Embryonic facial prominence (tissue), 1 donor: ENCODE results near the gene USP40.

Source experiments
- DNase-seq: peaks from one replicate; pipeline ENCODE4 v3.0.0-alpha.2; 2016; ENCODE audit errors: extremely low spot score

Gene USP40

GRCh38 chr2:233444501-233444900 is 122.1 kb downstream of the USP40 start:
- DNase-seq = no peak

GRCh38 chr2:233443511-233444183 is 122.9 kb downstream of the USP40 start:
- peak; percentile 36 for DNase-seq

- no peak for DNase-seq
These were observed 124.6 kb downstream of the USP40 start for GRCh38 chr2:233442028-233442310.

GRCh38 chr2:233441161-233442027 is 125.2 kb downstream of the USP40 start:
- DNase-seq = no peak

- no peak for DNase-seq
These were observed 125.9 kb downstream of the USP40 start for GRCh38 chr2:233440714-233441113.

GRCh38 chr2:233440314-233440713 is 126.3 kb downstream of the USP40 start:
- no peak for DNase-seq

- DNase-seq = no peak
These were observed 127.4 kb downstream of the USP40 start for GRCh38 chr2:233439191-233439590.

- no peak for DNase-seq
These were observed 127.9 kb downstream of the USP40 start for GRCh38 chr2:233438573-233439147.

GRCh38 chr2:233437439-233437955 is 129.1 kb downstream of the USP40 start:
- no peak for DNase-seq

- no peak for DNase-seq
These were observed 129.7 kb downstream of the USP40 start for GRCh38 chr2:233436691-233437438.

GRCh38 chr2:233436191-233436581 is 130.4 kb downstream of the USP40 start:
- DNase-seq = no peak

- DNase-seq = no peak
These were observed 131.0 kb downstream of the USP40 start for GRCh38 chr2:233435436-233436190.

GRCh38 chr2:233434666-233435330 is 131.8 kb downstream of the USP40 start:
- DNase-seq = no peak

- no peak for DNase-seq
These were observed 132.8 kb downstream of the USP40 start for GRCh38 chr2:233433794-233434193.

GRCh38 chr2:233433029-233433428 is 133.6 kb downstream of the USP40 start:
- no peak for DNase-seq

GRCh38 chr2:233430651-233431050 is 135.9 kb downstream of the USP40 start:
- no peak for DNase-seq

GRCh38 chr2:233430081-233430480 is 136.5 kb downstream of the USP40 start:
- DNase-seq = no peak

GRCh38 chr2:233429175-233429897 is 137.2 kb downstream of the USP40 start:
- no peak for DNase-seq

- no peak for DNase-seq
These were observed 138.1 kb downstream of the USP40 start for GRCh38 chr2:233428438-233428837.

GRCh38 chr2:233428008-233428407 is 138.6 kb downstream of the USP40 start:
- no peak for DNase-seq
